ENCODE measurements around the gene CILP.

Gene CILP

DNA sequence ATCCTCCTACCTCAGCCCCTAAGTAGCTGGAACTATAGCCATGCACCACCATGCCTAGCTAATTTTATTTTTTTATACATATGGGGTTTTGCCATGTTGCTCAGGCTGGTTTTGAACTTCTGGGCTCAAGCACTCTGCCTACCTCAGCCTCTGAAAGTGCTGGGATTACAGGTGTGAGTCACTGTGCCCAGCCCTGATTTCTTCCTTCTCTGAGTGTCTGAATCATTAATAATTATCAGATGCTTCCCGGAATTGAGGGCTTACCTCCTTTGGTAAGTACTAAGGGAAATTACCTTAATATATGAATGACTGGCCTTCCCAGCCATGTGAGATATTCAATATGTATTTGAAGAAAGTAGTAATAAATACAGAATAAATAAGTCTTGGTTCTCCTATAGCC lies 33.4 kb downstream of the CILP start:
- no peak for DNase-seq (ENCODE audit: low spot score)
- TF ChIP-seq, protein P1, sequence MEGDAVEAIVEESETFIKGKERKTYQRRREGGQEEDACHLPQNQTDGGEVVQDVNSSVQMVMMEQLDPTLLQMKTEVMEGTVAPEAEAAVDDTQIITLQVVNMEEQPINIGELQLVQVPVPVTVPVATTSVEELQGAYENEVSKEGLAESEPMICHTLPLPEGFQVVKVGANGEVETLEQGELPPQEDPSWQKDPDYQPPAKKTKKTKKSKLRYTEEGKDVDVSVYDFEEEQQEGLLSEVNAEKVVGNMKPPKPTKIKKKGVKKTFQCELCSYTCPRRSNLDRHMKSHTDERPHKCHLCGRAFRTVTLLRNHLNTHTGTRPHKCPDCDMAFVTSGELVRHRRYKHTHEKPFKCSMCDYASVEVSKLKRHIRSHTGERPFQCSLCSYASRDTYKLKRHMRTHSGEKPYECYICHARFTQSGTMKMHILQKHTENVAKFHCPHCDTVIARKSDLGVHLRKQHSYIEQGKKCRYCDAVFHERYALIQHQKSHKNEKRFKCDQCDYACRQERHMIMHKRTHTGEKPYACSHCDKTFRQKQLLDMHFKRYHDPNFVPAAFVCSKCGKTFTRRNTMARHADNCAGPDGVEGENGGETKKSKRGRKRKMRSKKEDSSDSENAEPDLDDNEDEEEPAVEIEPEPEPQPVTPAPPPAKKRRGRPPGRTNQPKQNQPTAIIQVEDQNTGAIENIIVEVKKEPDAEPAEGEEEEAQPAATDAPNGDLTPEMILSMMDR (IDR thresholded peaks at IDR 0.05; ENCODE audit: extremely low read depth, missing control alignments), result no peak

GRCh38 chr15:65176056-65176455 lies 35.2 kb downstream of the CILP start:
- TF ChIP-seq, protein P1 (IDR thresholded peaks at IDR 0.05; ENCODE audit: extremely low read depth, missing control alignments), result no peak

DNA sequence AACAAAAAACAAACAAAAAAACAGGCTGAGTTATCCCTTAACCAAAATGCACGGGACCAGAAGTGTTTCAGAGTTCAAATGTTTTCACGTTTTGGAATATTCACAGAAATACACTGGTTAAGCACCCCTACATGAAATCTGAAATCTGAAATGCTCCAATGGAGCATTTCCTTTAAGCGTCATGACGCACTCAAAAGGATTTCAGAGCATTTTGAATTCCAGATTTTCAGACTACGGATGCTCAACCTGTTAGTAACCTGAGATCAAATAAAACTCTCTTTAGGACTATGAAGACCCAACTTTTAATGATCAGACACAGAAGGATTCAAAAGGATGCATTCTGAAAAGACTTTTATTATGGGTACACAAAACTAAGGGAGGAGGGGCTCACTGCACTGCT lies 35.8 kb downstream of the CILP start:
- TF ChIP-seq, protein P1 (IDR thresholded peaks at IDR 0.05; ENCODE audit: extremely low read depth, missing control alignments), result no peak
- no peak for DNase-seq (ENCODE audit: low spot score)

More at GRCh38 chr15:65176056-65176455, 35.2 kb downstream of the CILP start:
- no peak for DNase-seq (ENCODE audit: low spot score)

DNA sequence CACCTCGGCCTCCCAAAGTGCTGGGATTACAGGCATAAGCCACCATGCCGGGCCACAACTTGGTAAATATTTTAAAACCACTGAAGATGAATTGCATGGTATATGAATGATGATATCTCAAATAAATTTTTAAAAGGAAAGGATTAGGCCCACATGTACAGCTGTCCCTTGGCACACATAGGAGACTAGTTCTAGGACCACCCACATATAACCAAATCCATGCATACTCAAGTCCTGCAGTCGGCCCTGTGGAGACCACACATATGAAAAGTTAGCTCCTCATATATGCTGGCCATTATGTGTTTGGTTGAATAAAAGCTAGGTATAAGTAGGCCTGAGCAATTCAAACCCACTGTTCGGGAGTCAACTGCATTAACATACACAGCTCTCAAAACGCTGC lies 36.8 kb downstream of the CILP start:
- DNase-seq (ENCODE audit: low spot score), result no peak
- TF ChIP-seq, protein P1 (IDR thresholded peaks at IDR 0.05; ENCODE audit: extremely low read depth, missing control alignments), result no peak

DNA sequence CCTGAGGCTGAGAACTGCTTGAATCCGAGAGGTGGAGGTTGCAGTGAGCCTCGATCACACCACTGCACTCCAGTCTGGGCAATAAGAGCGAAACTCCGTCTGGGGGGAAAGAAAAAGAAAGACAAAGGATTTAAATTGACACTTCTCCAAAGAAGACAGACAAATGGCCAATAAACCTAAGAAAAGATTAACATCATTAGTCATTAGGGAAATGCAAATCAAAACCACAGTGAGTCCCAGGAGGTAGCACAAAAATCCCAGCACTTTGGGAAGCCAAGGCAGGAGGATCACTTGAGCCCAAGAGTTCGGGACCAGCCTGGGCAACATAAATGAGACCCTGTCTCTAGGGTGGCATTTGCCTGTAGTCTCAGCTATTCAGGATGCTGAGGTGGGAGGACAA lies 38.7 kb downstream of the CILP start:
- TF ChIP-seq, protein P1 (IDR thresholded peaks at IDR 0.05; ENCODE audit: extremely low read depth, missing control alignments), result no peak
- no peak for DNase-seq (ENCODE audit: low spot score)

- TF ChIP-seq, protein P1 (IDR thresholded peaks at IDR 0.05; ENCODE audit: extremely low read depth, missing control alignments), result no peak
- no peak for DNase-seq (ENCODE audit: low spot score)
Measured at GRCh38 chr15:65171428-65171827, 39.8 kb downstream of the CILP start.

DNA sequence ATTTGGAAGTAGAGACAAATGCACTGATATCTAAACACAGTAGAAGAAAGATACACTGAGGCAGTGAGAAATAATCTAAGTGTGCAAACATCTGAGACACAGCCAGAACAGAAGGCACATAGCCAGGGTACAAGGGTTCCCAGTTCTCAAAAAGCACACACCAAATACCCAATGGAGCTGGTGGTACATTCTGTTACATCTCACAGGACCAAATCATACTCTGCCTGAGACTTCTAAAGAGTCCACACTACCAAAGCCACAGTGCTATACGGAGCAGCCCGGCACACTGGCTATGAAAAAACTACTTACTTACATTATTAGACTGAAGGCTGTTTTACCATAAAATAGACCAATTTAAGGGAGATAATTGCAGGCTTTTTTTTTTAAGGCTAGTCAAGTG lies 45.4 kb downstream of the CILP start:
- DNase-seq (ENCODE audit: low spot score), result no peak
- TF ChIP-seq, protein P1 (IDR thresholded peaks at IDR 0.05; ENCODE audit: extremely low read depth, missing control alignments), result no peak

Measured in GM20000 (cell line).